NCI-H2107 treated with DMSO at 0.1 percent for 48 hours (cell line): ENCODE measurements around the gene ARL8B.
"Not testable (repeated sequence)": the region's sequence is repeated elsewhere in the genome, so short reads cannot be mapped to it uniquely, and the experiment has no call there.

Experiments
- DNase-seq: peaks from one replicate; lab custom pipeline; 2025; ENCODE audit not compliant: unreplicated experiment; lab: John Stamatoyannopoulos, UW

The ARL8B gene

GRCh38 chr3:5144316-5144994 is 22.4 kb downstream of the ARL8B start:
- no peak for DNase-seq

GRCh38 chr3:5145120-5145519 is 23.0 kb downstream of the ARL8B start:
- DNase-seq = no peak

- DNase-seq = not testable (repeated sequence)
These were observed 25.1 kb downstream of the ARL8B start for GRCh38 chr3:5147152-5147551.

DNA sequence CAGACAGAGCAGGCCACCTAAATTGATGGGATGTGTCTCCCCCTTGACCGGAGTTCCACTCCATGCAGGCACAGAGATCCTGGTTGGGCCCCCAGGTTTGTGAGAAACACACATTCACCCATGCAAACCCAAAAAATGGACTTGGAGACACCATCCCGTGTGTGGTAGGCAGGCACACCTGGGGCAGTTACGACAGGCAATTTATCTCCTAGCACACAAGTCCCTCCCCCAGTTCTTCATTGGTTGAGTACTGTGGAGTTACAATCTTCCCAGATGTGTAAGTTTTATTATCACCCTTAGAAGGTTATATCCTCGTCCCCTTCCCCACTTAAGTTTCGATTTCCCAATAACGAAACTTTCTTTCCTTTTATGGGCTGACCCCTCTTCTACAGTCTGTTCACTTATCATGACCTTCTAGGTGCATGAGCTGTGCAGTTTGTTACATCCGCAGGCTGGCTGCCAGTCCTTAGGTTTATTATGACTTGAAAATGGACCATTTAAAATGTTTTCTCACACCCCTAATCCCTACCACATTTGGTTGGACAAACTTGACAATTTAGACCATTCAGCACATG is 27.3 kb downstream of the ARL8B start:
- no peak for DNase-seq

DNA sequence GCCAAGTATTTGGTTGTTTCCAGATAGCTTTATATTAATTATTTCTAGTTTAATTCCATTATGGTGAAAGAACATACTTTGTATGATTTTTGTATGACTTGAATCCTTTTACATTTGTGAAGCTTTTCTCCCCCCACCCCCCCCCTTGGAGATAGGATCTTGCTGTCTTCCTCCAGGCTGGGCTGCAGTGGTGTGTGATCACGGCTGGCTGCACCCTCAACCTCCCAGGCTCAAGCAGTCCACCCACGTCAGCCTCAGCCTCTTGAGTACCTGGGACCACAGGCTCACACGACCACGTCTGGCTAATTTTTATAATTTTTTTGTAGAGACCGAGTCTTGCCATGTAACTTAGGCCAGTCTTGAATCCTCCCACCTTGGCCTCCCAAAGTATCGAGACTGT is 29.5 kb downstream of the ARL8B start:
- DNase-seq = no peak

DNA sequence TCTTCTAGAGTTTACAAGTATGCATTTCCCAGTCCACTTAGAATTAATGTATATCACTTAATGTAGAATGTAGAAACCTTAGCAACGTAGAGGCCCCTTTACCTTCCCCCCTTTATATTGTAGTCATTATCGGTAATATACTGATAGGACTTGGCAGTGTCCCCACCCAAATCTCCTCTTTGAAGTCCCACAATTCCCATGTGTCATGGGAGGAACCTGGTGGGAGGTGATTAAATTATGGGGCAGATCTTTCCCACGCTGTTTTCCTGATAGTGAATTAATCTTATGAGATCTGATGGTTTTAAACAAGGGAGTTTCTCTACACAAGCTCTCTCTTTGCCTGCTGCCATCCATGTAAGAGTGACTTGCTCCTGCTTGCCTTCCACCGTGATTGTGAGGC is 31.0 kb downstream of the ARL8B start:
- DNase-seq = no peak

DNA sequence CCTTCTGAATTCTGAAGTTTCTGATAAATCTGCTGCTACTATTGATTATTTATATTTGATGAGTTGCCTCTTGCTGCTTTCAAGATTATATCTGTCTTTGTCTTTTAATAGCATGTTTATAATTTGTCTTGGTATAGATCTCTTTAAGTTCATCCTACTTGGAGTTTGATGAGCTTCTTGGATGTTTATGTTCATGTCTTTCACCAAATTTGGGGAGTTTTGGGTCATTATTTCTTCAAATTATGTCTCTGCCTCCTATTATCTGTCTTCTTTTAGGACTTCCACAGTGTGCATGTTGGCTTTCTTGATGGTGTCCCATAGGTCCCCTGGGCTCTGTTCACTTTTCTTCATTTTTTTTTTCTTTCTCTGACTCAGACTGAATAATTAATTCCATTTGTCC is 33.1 kb downstream of the ARL8B start:
- no peak for DNase-seq

GRCh38 chr3:5160321-5160720 is 38.2 kb downstream of the ARL8B start:
- no peak for DNase-seq

GRCh38 chr3:5160940-5161858 is 39.1 kb downstream of the ARL8B start:
- peak; percentile 20 for DNase-seq

DNA sequence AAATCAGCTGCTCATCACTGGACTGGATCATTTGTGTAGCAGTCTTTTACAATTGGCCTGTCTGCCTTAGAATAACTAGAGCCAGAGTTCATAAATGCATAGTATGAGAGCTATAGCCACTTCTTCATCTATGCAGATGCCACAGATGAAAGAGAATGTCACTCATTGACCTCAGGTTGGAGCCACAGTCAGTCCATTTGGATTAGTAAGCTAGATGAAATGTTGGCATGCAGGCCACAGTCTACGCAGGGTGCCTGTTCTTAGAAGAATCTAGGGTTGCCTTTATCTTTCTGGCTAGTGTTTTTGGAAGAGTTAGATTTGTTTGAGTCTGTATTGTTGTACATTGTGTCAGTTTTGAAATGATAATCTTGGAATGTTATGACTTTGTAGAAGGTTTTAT is 40.0 kb downstream of the ARL8B start:
- DNase-seq = no peak

GRCh38 chr3:5165698-5166097 is 43.6 kb downstream of the ARL8B start:
- DNase-seq = peak; percentile 12

GRCh38 chr3:5166846-5167245 is 44.8 kb downstream of the ARL8B start:
- no peak for DNase-seq

DNA sequence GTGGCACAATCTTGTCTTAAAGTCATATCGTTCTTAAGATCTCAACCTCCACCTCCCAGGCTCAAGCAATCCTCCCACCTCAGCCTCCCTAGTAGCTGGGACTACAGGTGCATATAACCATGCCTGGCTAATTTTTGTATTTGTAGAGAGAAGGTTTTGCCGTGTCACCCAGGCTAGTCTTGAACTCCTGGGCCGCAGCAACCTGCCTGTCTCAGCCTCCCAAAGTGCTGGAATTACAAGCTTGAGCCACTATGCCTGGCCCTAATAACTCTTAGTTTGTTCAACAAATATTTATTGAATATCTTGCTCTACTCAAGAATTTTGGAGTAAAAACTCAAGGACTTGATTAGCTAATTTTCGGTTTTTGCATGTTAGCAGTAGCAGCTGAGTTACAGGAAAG is 46.0 kb downstream of the ARL8B start:
- no peak for DNase-seq

- DNase-seq = no peak
These were observed 47.7 kb downstream of the ARL8B start for GRCh38 chr3:5169807-5170206.

- no peak for DNase-seq
These were observed 48.9 kb downstream of the ARL8B start for GRCh38 chr3:5170975-5171374.

DNA sequence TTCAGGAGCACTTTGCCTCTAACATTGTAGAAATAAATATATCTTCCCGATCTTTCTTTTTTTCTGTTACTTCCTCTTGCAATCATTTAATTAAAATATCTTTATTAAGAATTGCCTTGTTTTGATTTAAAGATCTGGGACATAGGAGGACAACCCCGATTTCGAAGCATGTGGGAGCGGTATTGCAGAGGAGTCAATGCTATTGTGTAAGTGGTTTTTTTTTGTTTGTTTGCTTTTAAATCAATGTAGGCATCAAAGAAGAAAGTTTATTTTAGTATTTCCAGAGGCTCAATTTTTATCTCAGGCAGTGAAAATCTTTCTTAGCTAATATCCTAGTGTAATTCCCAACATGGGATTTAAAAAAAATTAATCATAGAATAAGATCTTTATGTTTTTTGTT is 49.9 kb downstream of the ARL8B start:
- no peak for DNase-seq

DNA sequence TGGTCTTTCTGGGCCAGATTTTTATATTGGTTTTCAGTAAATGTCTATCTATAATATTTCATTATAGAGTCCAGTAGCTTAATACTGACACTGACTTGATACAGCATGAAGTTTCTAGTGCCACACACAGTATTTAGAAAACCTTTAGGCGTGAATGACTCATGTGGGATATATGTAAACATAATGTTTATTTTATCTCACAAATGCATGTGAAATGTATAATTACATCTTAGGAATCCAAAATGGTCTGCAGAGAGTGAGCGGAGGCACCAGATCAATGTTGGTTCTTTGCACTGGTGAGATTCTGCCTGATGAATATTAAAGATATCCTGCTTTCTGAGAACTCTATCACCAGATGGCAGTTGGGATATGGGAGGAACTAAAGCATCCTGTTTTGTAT is 56.9 kb downstream of the ARL8B start:
- DNase-seq = not testable (repeated sequence)

DNA sequence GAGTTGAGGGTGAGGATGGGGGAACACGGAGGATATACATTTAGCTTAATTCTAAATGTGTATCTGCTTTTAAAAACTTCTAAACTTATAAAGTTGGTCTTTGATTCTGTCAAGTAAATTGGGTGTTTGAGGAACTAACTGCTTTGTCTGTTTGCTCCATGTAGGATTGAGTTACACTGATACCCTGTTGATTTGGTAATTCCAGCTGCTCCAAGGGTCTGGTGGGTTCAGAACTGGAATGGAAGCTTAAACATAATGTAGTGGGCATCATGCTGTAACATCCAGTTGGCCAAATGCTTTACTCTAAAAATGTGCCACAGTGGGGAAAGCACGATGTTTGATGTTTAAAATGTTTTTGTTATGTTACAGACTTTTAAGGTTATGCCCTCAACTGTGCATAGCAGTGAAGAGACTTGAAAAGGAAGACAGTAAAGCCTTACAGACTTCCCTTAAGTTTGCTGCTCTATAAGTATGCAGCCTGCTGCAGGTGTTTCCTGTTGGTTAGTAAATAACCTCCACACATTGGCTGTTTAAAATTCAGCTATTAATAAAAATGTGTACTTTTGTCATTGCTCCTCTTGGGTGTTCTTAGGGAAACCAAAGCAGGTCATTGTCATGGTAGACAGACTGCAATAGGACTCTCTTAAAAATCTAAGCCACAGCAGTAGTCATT is 59.5 kb downstream of the ARL8B start:
- no peak for DNase-seq

DNA sequence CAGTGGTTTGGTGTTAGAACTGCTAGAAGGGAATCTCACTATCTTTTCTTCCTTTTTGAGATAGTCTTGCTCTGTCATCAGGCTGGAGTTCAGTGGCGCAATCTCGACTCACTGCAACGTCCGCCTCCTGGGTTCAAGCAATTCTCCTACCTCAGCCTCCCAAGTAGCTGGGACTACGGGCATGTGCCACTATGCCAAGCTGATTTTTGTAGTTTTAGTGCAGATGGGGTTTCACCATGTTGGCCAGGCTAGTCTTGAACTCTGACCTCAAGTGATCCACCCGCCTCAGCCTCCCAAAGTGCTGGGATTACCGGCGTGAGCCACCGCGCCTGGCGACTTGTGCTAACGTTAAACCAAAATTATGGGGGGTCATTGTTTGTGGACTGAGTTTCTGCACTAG is 61.6 kb downstream of the ARL8B start:
- DNase-seq = not testable (repeated sequence)

GRCh38 chr3:5184499-5184898 is 62.4 kb downstream of the ARL8B start:
- DNase-seq = no peak

- no peak for DNase-seq
These were observed 63.1 kb downstream of the ARL8B start for GRCh38 chr3:5185093-5185673.
